Liver (tissue), 3 donors: ENCODE measurements around the gene ACTR8.

Experiments
- ATF3 ChIP-seq: IDR thresholded peaks from 2 replicates; pipeline ENCODE4 v1.6.1; 2016; ENCODE audit warnings: antibody characterized with exemption
- CTCF ChIP-seq: fragments of 150-350 bp; IDR thresholded peaks from 2 replicates; pipeline ENCODE4 v1.5.1; 2017; ENCODE audit warnings: improper control_type of control experiment, low read depth, low read length; ENCODE audit not compliant: missing input control
- EGR1 ChIP-seq, 2 donors: IDR thresholded peaks; 2 replicates each; pipeline ENCODE4 v1.6.1; 2016 to 2018; ENCODE audit warnings: antibody characterized with exemption in 2 of 2, low read depth in 2 of 2
- GABPA ChIP-seq, 2 donors: IDR thresholded peaks in 1 of 2; conservative IDR thresholded peaks in 1 of 2; 2 replicates each; pipeline ENCODE4 v1.6.1; 2016; ENCODE audit warnings: antibody characterized with exemption in 2 of 2, mild to moderate bottlenecking in 1 of 2, moderate library complexity in 1 of 2
- JUND ChIP-seq, 2 donors: IDR thresholded peaks; 2 replicates each; pipeline ENCODE4 v1.6.1; 2016; ENCODE audit warnings: antibody characterized with exemption in 2 of 2
- MAX ChIP-seq: IDR thresholded peaks from 2 replicates; pipeline ENCODE4 v1.6.1; 2016; ENCODE audit warnings: antibody characterized with exemption
- NR2F2 ChIP-seq: IDR thresholded peaks from 2 replicates; pipeline ENCODE4 v1.6.1; 2016; ENCODE audit warnings: antibody characterized with exemption
- RAD21 ChIP-seq, 2 donors: IDR thresholded peaks; 2 replicates each; pipeline ENCODE4 v1.6.1; 2016; ENCODE audit warnings: antibody characterized with exemption in 2 of 2, mild to moderate bottlenecking in 2 of 2
- REST ChIP-seq: IDR thresholded peaks from 2 replicates; pipeline ENCODE4 v1.6.1; 2016; ENCODE audit warnings: antibody characterized with exemption, mild to moderate bottlenecking
- RXRA ChIP-seq, 2 donors: IDR thresholded peaks; 2 replicates each; pipeline ENCODE4 v1.6.1; 2017 to 2018; ENCODE audit warnings: antibody characterized with exemption in 2 of 2, mild to moderate bottlenecking in 1 of 2
- SP1 ChIP-seq: IDR thresholded peaks from 2 replicates; pipeline ENCODE4 v1.6.1; 2018; ENCODE audit warnings: antibody characterized with exemption, mild to moderate bottlenecking
- TAF1 ChIP-seq: conservative IDR thresholded peaks from 2 replicates; pipeline ENCODE4 v1.6.1; 2016; ENCODE audit warnings: antibody characterized with exemption, mild to moderate bottlenecking
- YY1 ChIP-seq: IDR thresholded peaks from 2 replicates; pipeline ENCODE4 v1.6.1; 2016; ENCODE audit warnings: antibody characterized with exemption, mild to moderate bottlenecking
- ZBTB33 ChIP-seq: IDR thresholded peaks from 2 replicates; pipeline ENCODE4 v1.6.1; 2016; ENCODE audit warnings: antibody characterized with exemption
- donor health status: healthy.
- donor health status: healthy.

- no peak for TF ChIP-seq MAX
- TF ChIP-seq RAD21 (IDR thresholded peaks at IDR 0.05) = peak in 1 of 2 donors; percentile 23
- no peak for TF ChIP-seq RXRA (IDR thresholded peaks at IDR 0.05)
- TF ChIP-seq GABPA (IDR thresholded peaks at IDR 0.05 in 1 of 2, conservative IDR thresholded peaks at IDR 0.05 in 1 of 2) = no peak
- no peak for TF ChIP-seq TAF1
- TF ChIP-seq CTCF = no peak
- peak; percentile 13 for TF ChIP-seq YY1
- no peak for TF ChIP-seq EGR1 (IDR thresholded peaks at IDR 0.05; ENCODE audit: low read depth in 2 of 2)
- no peak for TF ChIP-seq ATF3
- TF ChIP-seq JUND (IDR thresholded peaks at IDR 0.05) = no peak
- TF ChIP-seq NR2F2 = no peak
- TF ChIP-seq SP1 = peak; percentile 18
- TF ChIP-seq REST = peak; percentile 84
- TF ChIP-seq ZBTB33 = no peak
These were observed 35.7 kb downstream of the ACTR8 start, which contains the start of the genes CHDH and IL17RB for GRCh38 chr3:53846134-53846850.
